A673 (cell line): Measurements from ENCODE around the gene CBX7. TPM values are rescaled to one million over a fixed set of nuclear protein-coding genes. Genes with fewer than 3 reads are reported as not detected.

Experiments
- BruUV-seq: library from RNA; stranded (reverse); fragments of 400-500 nt; replicated peaks from 2 replicates; lab custom pipeline; 2021; lab: Mats Ljungman, UMichigan
- CTCF ChIA-PET: fragments of 300-600 bp; sonication (Branson Sonifier 250); formaldehyde crosslinking; loops from one replicate; lab custom pipeline; 2022; ENCODE audit warnings: antibody characterized with exemption; lab: Charles Lee
- POLR2A ChIA-PET: fragments of 300-600 bp; sonication (Branson Sonifier 250); formaldehyde crosslinking; loops from one replicate; lab custom pipeline; 2022; ENCODE audit warnings: antibody characterized with exemption; ENCODE audit not compliant: low non-redundant PET; lab: Charles Lee
- DNase-seq: peaks from one replicate; pipeline ENCODE4 v3.0.0-alpha.2; 2015; ENCODE audit warnings: low spot score
- H3K27ac ChIP-seq: fragments of 200-600 bp; sonication (generic); 2 replicates; pipeline ENCODE4 v1.5.1; 2016; ENCODE audit warnings: mixed run types, low read depth, mild to moderate bottlenecking, mixed read lengths, antibody characterized with exemption, low read length; ENCODE audit not compliant: poor library complexity, severe bottlenecking
- H3K27me3 ChIP-seq: fragments of 200-600 bp; sonication (generic); replicated peaks from 2 replicates; pipeline ENCODE4 v1.6.1; 2017; ENCODE audit warnings: mixed run types, low read depth, mild to moderate bottlenecking, mixed read lengths, antibody characterized with exemption, low read length; ENCODE audit not compliant: insufficient read depth, poor library complexity
- H3K36me3 ChIP-seq: fragments of 200-600 bp; sonication (generic); 2 replicates; pipeline ENCODE4 v1.6.1; 2016; ENCODE audit warnings: mixed run types, mild to moderate bottlenecking, mixed read lengths, antibody characterized with exemption, low read length; ENCODE audit not compliant: insufficient read depth, poor library complexity, severe bottlenecking
- H3K4me1 ChIP-seq: fragments of 200-600 bp; sonication (generic); 2 replicates; pipeline ENCODE4 v1.6.1; 2017; ENCODE audit warnings: mixed run types, mild to moderate bottlenecking, mixed read lengths, antibody characterized with exemption, low read length; ENCODE audit not compliant: insufficient read depth, poor library complexity, severe bottlenecking
- H3K4me3 ChIP-seq: fragments of 200-600 bp; sonication (generic); 2 replicates; pipeline ENCODE4 v1.5.1; 2016; ENCODE audit warnings: low read depth, mixed run types, mild to moderate bottlenecking, mixed read lengths, low read length; ENCODE audit not compliant: poor library complexity, severe bottlenecking
- H3K9me3 ChIP-seq: fragments of 200-600 bp; sonication (generic); 2 replicates; pipeline ENCODE4 v1.6.1; 2016; ENCODE audit warnings: mixed run types, low read depth, mild to moderate bottlenecking, mixed read lengths, antibody characterized with exemption, low read length; ENCODE audit not compliant: poor library complexity, severe bottlenecking
- CTCF ChIP-seq: fragments of 300-800, 200-600 bp; sonication (generic); conservative IDR thresholded peaks from 2 replicates; pipeline ENCODE4 v1.5.1; 2017; ENCODE audit warnings: low read depth, mild to moderate bottlenecking, antibody characterized with exemption, low read length, moderate library complexity, mixed read lengths
- EZH2 ChIP-seq: fragments of 200-600 bp; sonication (generic); IDR thresholded peaks from 2 replicates; pipeline ENCODE4 v1.6.1; 2017; ENCODE audit warnings: borderline replicate concordance, low read depth, mild to moderate bottlenecking, mixed read lengths, antibody characterized with exemption, low read length; ENCODE audit not compliant: poor library complexity, severe bottlenecking
- intact Hi-C: fragments of 100-400 bp; cut with micrococcal nuclease; formaldehyde crosslinking; loops from one replicate; pipeline ENCODE4 v1.10.0; 2022; ENCODE audit not compliant: unreplicated experiment
- total RNA-seq: library from RNA; stranded (reverse); gene quantifications from 2 replicates; pipeline ENCODE4 v1.2.3, GENCODE V29; 2021

CBX7 gene
- total RNA-seq, 1 experiment from 2014 or later = 2.8 TPM

DNA sequence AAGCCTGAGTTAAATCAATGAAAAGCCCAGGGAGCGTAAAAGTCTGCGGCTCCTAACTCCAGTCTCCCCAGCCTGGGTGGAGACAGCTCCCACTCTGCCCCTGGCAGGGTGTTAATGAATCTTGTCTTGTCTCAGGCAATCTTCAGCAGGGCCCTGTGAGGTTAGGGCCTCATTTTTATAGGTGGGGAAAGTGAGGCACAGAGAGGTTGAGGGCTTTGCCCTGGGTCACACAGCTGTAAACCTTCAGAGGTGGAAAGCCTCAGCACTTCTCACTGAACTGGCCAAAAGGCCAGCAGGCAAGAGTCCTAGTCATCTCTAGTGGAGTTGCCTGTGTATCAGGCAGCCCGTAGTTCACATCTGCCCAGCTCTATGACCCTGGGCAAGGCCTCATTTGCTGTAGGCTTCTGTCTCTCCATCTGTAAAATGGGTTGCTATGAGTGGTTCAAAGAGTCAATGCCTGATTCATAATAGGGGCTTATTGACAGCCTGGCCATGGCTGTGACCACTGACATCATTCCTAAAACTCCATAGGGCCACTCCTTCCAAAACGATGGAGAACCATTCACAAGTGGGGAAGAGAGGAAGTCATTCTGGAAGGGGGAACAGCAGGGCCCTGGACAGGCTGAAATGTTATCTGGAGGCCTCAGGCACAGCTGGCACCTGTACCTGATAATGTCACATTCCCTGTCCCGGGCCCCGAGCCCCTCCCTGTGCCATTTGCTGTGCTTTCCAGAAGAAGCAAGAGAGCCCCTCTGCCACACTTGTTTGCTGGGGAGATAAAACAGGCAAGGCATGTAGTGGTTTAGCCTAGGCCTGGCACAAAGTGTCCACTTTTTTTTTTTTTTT is 6.0 kb downstream of the CBX7 start:
- Histone ChIP-seq H3K27ac (peak overlapping the region; percentile 66), H3K9me3 (no peaks in the 10 kb centered on the region), H3K4me3 (peak overlapping the region; percentile 97), H3K27me3 (no peaks in the 10 kb centered on the region), H3K4me1 (peaks cover 26% of the 10 kb centered on the region), H3K36me3 (no peaks in the 10 kb centered on the region)
- DNase-seq = no peak
- BruUV-seq = no TSS peak
- intact Hi-C loops = no loop called here
- ChIA-PET POLR2A (no interaction called here), CTCF (no interaction called here)
- no peak for TF ChIP-seq CTCF
- TF ChIP-seq EZH2 = no peak

DNA sequence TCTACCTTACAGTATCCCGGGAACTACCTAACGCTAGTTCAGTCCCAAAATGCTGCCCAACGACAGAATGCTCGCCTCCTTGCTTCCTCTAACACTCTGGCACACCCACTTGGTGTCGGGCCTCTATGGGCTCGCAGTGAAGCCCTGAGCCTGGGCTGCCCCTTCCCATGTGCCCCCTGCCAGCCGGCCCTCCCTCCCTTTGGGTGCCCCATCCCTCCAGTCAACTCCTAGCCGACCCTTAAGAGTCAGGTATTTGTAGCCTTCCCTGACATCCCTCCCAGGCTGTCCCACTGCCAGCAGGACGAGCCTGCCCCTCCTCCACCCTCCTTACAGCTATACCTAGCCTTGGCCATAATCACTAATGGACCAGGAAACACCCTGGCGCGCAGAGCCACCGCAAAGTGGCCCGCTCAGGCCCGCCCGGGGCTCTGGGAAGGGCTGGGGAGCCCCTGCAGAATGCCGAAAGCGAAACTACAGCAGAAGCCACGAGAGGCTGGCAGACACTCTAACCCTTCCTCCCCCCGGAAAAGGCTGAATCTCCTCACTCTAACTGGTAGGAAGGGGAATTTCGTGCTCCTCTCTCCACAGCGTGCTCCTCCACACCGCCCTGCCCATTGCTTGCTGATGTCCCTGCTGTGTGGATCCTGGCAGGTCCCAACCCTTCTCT is 8.2 kb downstream of the CBX7 start:
- BruUV-seq = no TSS peak
- H3K4me3 ChIP-seq = peak overlapping the region; percentile 97
- no peak for TF ChIP-seq EZH2
- TF ChIP-seq CTCF = no peak
- H3K27me3 ChIP-seq = no peaks in the 10 kb centered on the region
- POLR2A ChIA-PET = no interaction called here
- H3K9me3 ChIP-seq = no peaks in the 10 kb centered on the region
- CTCF ChIA-PET = no interaction called here
- no peak overlapping the region for H3K27ac ChIP-seq
- H3K4me1 ChIP-seq = peaks cover 18% of the 10 kb centered on the region
- H3K36me3 ChIP-seq = no peaks in the 10 kb centered on the region
- DNase-seq = peak; percentile 48
- intact Hi-C loops = no loop called here

DNA sequence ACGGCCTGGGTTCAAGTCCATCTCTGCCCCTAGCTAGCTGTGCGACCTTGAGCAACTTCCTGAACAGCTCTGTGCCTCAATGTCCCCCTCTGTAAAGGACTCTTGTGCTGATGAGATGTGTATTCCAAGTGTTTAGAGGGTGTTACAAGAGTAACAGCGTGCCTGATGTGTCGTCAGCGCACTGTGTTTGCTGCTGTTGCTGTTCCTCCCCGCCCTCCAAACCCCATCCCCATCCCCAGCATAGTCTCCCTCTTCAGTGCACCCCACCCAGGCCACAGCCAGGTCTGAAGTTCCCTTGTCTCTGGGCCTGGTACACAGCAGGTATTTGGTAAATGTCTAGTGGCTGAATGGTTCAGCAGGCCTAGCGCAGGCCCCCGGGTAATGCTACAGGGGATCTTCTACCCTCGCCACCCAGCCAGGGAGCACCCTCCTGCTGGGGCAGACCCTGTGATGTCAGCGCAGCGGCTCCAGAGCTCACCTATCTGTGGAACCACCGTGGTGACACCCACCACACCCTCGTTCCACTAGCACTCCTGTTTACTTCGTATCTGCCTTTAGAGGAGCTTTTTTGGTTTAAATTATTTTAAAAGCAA is 10.3 kb downstream of the CBX7 start:
- DNase-seq = no peak
- peaks cover 10% of the 10 kb centered on the region for H3K4me1 ChIP-seq
- no peaks in the 10 kb centered on the region for H3K36me3 ChIP-seq
- ChIA-PET CTCF (no interaction called here), POLR2A (no interaction called here)
- intact Hi-C loops = no loop called here
- no peaks in the 10 kb centered on the region for H3K27me3 ChIP-seq
- TF ChIP-seq EZH2 (no peak), CTCF (no peak)
- no TSS peak for BruUV-seq
- H3K27ac ChIP-seq = no peak overlapping the region
- no peaks in the 10 kb centered on the region for H3K9me3 ChIP-seq
- no peak overlapping the region for H3K4me3 ChIP-seq
